GM23248 (cell line): ENCODE results near the gene MBTPS2. TPM values are rescaled to one million over a fixed set of nuclear protein-coding genes. Genes with fewer than 3 reads are reported as not detected.

Source experiments
- DNase-seq: peaks from one replicate; pipeline ENCODE4 v3.0.0-alpha.2; 2015
- H2AFZ ChIP-seq: fragments of 200-600 bp; sonication (generic); 2 replicates; pipeline ENCODE4 v1.6.1; 2016; ENCODE audit warnings: antibody characterized with exemption
- H3F3A ChIP-seq: fragments of 200-600 bp; sonication (generic); 2 replicates; pipeline ENCODE4 v1.6.1; 2016; ENCODE audit warnings: mild to moderate bottlenecking, antibody characterized with exemption, mixed run types; ENCODE audit not compliant: insufficient read depth
- H3K27ac ChIP-seq: fragments of 200-600 bp; sonication (generic); 2 replicates; pipeline ENCODE4 v1.5.1; 2016; ENCODE audit warnings: mild to moderate bottlenecking
- H3K27me3 ChIP-seq: fragments of 200-600 bp; sonication (generic); replicated peaks from 2 replicates; pipeline ENCODE4 v1.6.1; 2016; ENCODE audit warnings: mild to moderate bottlenecking; ENCODE audit not compliant: insufficient read depth
- H3K36me3 ChIP-seq: fragments of 200-600 bp; sonication (generic); 2 replicates; pipeline ENCODE4 v1.6.1; 2016; ENCODE audit warnings: low read depth, mild to moderate bottlenecking
- H3K4me1 ChIP-seq: fragments of 200-600 bp; sonication (generic); 2 replicates; pipeline ENCODE4 v1.6.1; 2016; ENCODE audit warnings: mild to moderate bottlenecking; ENCODE audit not compliant: insufficient read depth
- H3K4me2 ChIP-seq: fragments of 200-600 bp; sonication (generic); one replicate; pipeline ENCODE4 v1.6.1; 2016; ENCODE audit warnings: mild to moderate bottlenecking; ENCODE audit not compliant: unreplicated experiment
- H3K4me3 ChIP-seq: fragments of 200-600 bp; sonication (generic); 2 replicates; pipeline ENCODE4 v1.5.1; 2016; ENCODE audit warnings: mild to moderate bottlenecking
- H3K79me2 ChIP-seq: fragments of 200-600 bp; sonication (generic); 2 replicates; pipeline ENCODE4 v1.6.1; 2016; ENCODE audit warnings: mild to moderate bottlenecking; ENCODE audit not compliant: insufficient read depth
- H3K9ac ChIP-seq: fragments of 200-600 bp; sonication (generic); 2 replicates; pipeline ENCODE4 v1.6.1; 2016; ENCODE audit warnings: mild to moderate bottlenecking
- H3K9me2 ChIP-seq: fragments of 200-600 bp; sonication (generic); 2 replicates; pipeline ENCODE4 v1.6.1; 2016; ENCODE audit warnings: mixed run types, mild to moderate bottlenecking, moderate library complexity; ENCODE audit not compliant: insufficient read depth
- H3K9me3 ChIP-seq: fragments of 200-600 bp; sonication (generic); one replicate; pipeline ENCODE4 v1.6.1; 2017; ENCODE audit warnings: low read depth
- H4K20me1 ChIP-seq: fragments of 200-600 bp; sonication (generic); 2 replicates; pipeline ENCODE4 v1.6.0; 2016; ENCODE audit not compliant: insufficient read depth
- EZH2 ChIP-seq: fragments of 200-600 bp; sonication (generic); IDR thresholded peaks from 2 replicates; pipeline ENCODE4 v1.6.1; 2018; ENCODE audit warnings: antibody characterized with exemption, mild to moderate bottlenecking; ENCODE audit not compliant: insufficient read depth, poor library complexity, severe bottlenecking
- EZH2phosphoT487 ChIP-seq: fragments of 200-600 bp; sonication (generic); IDR thresholded peaks from 2 replicates; pipeline ENCODE4 v1.6.1; 2018; ENCODE audit warnings: antibody characterized with exemption, moderate library complexity, mild to moderate bottlenecking, low read depth; ENCODE audit not compliant: insufficient read depth
- WGBS, 2 experiments: methylation state at CpG; one replicate each; pipeline ENCODE4 v1.1.6; 2015 to 2017; ENCODE audit warnings: low lambda C conversion rate in 2 of 2, low coverage in 1 of 2; ENCODE audit errors: missing lambda C conversion rate in 2 of 2; 5-methylcytosine and 5-hydroxymethylcytosine counted together
- in situ Hi-C: fragments of 300-500 bp; cut with MboI; formaldehyde crosslinking; loops from 2 replicates; pipeline ENCODE4 v1.15.0; 2020
- polyA plus RNA-seq: library from polyadenylated mRNA; unstranded; fragments of >200 nt; fragmentation: Nextera tagmentation; extraction: Ambion mirVana; gene quantifications from 2 replicates; pipeline ENCODE4 v1.2.1, GENCODE V29; 2016
- total RNA-seq: library from RNA; depleted of rRNA; stranded (reverse); fragments of >200 nt; shearing (Covaris generic); gene quantifications from 2 replicates; pipeline ENCODE4 v1.2.3, GENCODE V29; 2014

The MBTPS2 gene
- total and polyA plus RNA-seq, 2 experiments from 2014 or later, result 11.7 to 24.0 TPM

GRCh38 chrX:21802054-21802670 lies 37.3 kb upstream of the MBTPS2 start:
- Histone ChIP-seq H3K36me3 (no peaks in the 10 kb centered on the region), H3K4me3 (no peak overlapping the region), H4K20me1 (no peaks in the 10 kb centered on the region), H3K9me2 (no peaks in the 10 kb centered on the region), H3K27me3 (no peaks in the 10 kb centered on the region), H3F3A (no peaks in the 10 kb centered on the region), H3K9me3 (no peaks in the 10 kb centered on the region), H3K27ac (no peak overlapping the region), H3K9ac (no peak overlapping the region), H2AFZ (no peak overlapping the region), H3K4me2 (no peak overlapping the region), H3K4me1 (no peaks in the 10 kb centered on the region), H3K79me2 (no peaks in the 10 kb centered on the region)
- TF ChIP-seq EZH2phosphoT487, result no peak
- no peak for TF ChIP-seq EZH2
- WGBS, 2 experiments, result 42 to 43% methylated on average over 6 of the region's 7 CpGs
- in situ Hi-C loops, result no loop called here
- no peak for DNase-seq

- Histone ChIP-seq H3K27me3 (no peaks in the 10 kb centered on the region), H3K9me3 (no peaks in the 10 kb centered on the region), H3K4me1 (no peaks in the 10 kb centered on the region), H3K79me2 (no peaks in the 10 kb centered on the region), H2AFZ (no peak overlapping the region), H3K9ac (no peak overlapping the region), H3K4me2 (no peak overlapping the region), H3K4me3 (no peak overlapping the region), H3K27ac (no peak overlapping the region), H3F3A (no peaks in the 10 kb centered on the region), H3K9me2 (no peaks in the 10 kb centered on the region), H3K36me3 (no peaks in the 10 kb centered on the region), H4K20me1 (no peaks in the 10 kb centered on the region)
- in situ Hi-C loops, result no loop called here
- DNase-seq, result no peak
- TF ChIP-seq EZH2 (no peak), EZH2phosphoT487 (no peak)
These were observed 36.6 kb upstream of the MBTPS2 start for GRCh38 chrX:21802839-21803238.

DNA sequence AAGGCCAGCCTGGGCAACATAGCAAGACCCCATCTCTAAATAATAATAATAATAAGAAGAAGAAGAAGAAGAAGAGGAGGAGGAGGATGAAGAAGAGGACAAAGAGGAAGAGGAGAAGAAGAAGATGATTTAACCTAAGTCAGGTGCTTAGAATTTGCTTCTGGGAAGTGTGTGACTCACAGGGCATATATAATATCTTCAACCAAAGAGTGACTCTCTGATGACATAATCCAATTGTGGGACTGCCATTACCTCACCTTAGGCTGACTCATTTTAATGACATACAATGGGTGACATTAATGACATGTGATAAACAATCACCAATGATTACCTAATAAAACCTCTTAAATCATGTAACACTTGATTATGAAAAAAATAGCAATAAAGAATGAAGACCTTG lies 32.7 kb upstream of the MBTPS2 start:
- Histone ChIP-seq H2AFZ (no peak overlapping the region), H3K4me3 (no peak overlapping the region)
- in situ Hi-C loops, result no loop called here

DNA sequence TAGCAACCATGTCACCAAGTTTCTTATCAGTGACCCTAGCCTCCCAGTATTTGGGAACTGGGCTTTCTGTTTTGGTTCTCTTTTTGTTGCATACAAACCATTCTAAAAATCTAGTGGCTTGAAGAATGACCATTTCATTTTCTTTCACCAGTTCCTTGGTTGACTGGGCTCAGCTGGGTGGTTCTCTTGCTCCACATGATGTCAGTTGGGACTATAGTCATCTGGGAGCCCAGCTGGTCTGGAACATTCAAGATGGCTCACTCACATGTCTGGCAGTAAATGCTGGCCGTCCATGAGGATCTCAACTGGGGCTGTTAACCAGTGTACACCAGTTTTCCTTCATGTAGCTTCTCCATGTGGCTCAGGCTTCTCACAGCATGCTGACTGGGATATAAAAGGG lies 27.6 kb upstream of the MBTPS2 start:
- H3K9ac ChIP-seq, result no peak overlapping the region
- H2AFZ ChIP-seq, result no peak overlapping the region
- DNase-seq, result no peak
- H3F3A ChIP-seq, result no peaks in the 10 kb centered on the region
- H3K4me3 ChIP-seq, result no peak overlapping the region
- TF ChIP-seq EZH2phosphoT487 (no peak), EZH2 (no peak)
- H3K27me3 ChIP-seq, result no peaks in the 10 kb centered on the region
- no peak overlapping the region for H3K4me2 ChIP-seq
- H3K9me3 ChIP-seq, result no peaks in the 10 kb centered on the region
- WGBS, 2 experiments, result 0 to 9% methylated on average over 1 of the region's 1 CpG
- no peaks in the 10 kb centered on the region for H3K9me2 ChIP-seq
- H3K4me1 ChIP-seq, result no peaks in the 10 kb centered on the region
- H3K36me3 ChIP-seq, result no peaks in the 10 kb centered on the region
- in situ Hi-C loops, result no loop called here
- H3K79me2 ChIP-seq, result no peaks in the 10 kb centered on the region
- no peak overlapping the region for H3K27ac ChIP-seq
- no peaks in the 10 kb centered on the region for H4K20me1 ChIP-seq

More for the DNA sequence above, 32.7 kb upstream of the MBTPS2 start:
- Histone ChIP-seq H3K9me3 (no peaks in the 10 kb centered on the region), H3F3A (no peaks in the 10 kb centered on the region), H3K4me2 (no peak overlapping the region), H3K79me2 (no peaks in the 10 kb centered on the region), H3K27ac (no peak overlapping the region), H3K9ac (no peak overlapping the region), H3K9me2 (no peaks in the 10 kb centered on the region), H3K36me3 (no peaks in the 10 kb centered on the region), H3K4me1 (no peaks in the 10 kb centered on the region), H4K20me1 (no peaks in the 10 kb centered on the region), H3K27me3 (no peaks in the 10 kb centered on the region)
- DNase-seq, result peak; percentile 26
- no peak for TF ChIP-seq EZH2phosphoT487

DNA sequence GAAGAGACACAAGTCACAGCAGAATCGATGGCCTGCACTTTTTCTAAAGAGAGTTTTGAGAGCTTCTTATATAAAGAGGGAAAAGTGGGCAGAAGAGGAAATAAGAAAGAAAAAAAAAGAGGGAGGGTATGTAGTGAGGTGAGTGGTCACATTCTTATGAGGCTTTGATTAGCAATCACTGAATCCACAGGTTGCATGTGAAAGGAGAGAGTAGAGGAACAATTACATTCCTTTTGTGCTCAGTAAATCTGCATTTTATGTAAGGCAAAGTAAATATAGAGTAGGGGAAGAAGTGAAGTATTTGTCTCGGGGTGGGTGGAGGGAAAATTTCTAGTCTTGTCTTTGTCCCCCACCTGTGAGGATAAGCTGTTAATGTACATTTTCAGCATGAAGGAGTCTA lies 26.8 kb upstream of the MBTPS2 start:
- 62 to 76% methylated on average over 2 of the region's 2 CpGs for WGBS, 2 experiments
- Histone ChIP-seq H3K36me3 (no peaks in the 10 kb centered on the region), H3K4me3 (no peak overlapping the region), H4K20me1 (no peaks in the 10 kb centered on the region), H3K4me1 (no peaks in the 10 kb centered on the region), H3F3A (no peaks in the 10 kb centered on the region), H3K9me2 (no peaks in the 10 kb centered on the region), H2AFZ (no peak overlapping the region), H3K79me2 (no peaks in the 10 kb centered on the region), H3K27ac (no peak overlapping the region), H3K9ac (no peak overlapping the region), H3K9me3 (no peaks in the 10 kb centered on the region), H3K4me2 (no peak overlapping the region), H3K27me3 (no peaks in the 10 kb centered on the region)
- no peak for DNase-seq
- TF ChIP-seq EZH2phosphoT487, result no peak
- TF ChIP-seq EZH2, result no peak
- in situ Hi-C loops, result no loop called here
